RWPE1 (cell line): Measurements from ENCODE around the gene HRH3.
A peak's percentile ranks its signal among the peaks of the same experiment; 100 is the strongest.

Experiments used
- CTCF ChIA-PET: fragments of 350-600 bp; sonication (Branson Sonifier 250); formaldehyde crosslinking; extraction: SDS; loops from one replicate; lab custom pipeline; 2021; lab: Yijun Ruan, JAX
- POLR2A ChIA-PET: fragments of 400-600 bp; formaldehyde crosslinking; extraction: SDS; loops from one replicate; lab custom pipeline; 2020; ENCODE audit warnings: antibody characterized with exemption; ENCODE audit not compliant: low non-redundant PET; lab: Yijun Ruan, JAX
- DNase-seq: peaks from one replicate; pipeline ENCODE4 v3.0.0; 2012; ENCODE audit warnings: low spot score
- H3K27ac ChIP-seq: fragments of 450-650 bp; 2 replicates; pipeline ENCODE4 v1.5.1; 2017
- TF ChIP-seq, protein P1 (sequence below): fragments of 450-650 bp; conservative IDR thresholded peaks from 2 replicates; pipeline ENCODE4 v1.5.1; 2017; ENCODE audit warnings: low read depth, mild to moderate bottlenecking

HRH3 gene

DNA sequence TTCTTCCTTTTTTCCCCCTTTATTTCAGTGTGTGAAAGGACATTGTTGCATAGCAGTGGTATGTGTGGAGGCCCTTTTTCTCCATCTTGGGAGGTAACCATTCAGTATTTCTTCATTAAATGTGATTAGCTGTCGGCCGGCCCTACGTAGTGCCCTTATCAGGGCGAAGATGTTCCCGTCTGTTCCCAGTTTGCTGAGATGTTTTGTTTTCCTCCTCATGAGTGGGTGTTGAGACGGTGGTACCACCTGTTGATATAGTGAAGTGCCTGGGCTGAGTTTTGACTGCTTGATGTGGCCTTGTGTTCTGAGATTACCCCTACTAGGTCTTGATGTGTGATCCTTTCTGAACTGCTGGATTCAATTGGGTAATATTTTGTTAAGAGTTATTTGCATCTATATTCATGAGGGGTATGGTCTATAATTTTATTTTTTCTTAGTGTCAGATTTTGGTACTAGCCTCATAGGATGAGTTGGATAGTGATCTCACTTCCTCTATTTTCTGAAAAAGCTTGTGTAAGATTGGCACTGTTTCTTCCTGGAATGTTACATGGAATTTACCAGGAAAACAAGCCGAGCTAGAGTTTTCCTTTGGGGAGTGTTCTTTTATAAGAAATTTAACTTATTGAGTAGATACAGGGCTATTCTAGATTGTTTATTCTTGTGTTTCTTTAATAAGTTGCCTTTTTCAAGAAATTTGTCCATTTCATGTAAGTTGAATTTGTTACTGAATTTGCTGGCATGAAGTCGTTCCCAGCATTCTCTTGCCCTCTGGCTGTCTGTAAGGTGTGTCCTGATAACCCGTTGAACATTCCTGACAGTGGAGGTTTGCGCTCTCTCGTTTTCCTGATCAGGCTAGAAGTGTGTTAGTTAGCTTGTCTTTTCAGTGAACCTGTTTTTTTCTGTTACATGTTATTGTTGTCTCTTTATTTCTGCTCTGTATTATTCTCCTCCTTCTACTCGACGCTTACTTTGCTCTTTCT, 32.9 kb downstream of the HRH3 start:
- peak; percentile 86 for DNase-seq
- ChIA-PET CTCF (interaction anchor here (0.6 to 0.7 kb wide), 4 partner anchors 37 to 177 kb away, joined by 3 read pairs; no protein-coding TSS in a partner anchor), POLR2A (interaction anchor here (0.9 kb wide), 1 partner anchor 54 kb away, joined by 3 read pairs; no protein-coding TSS in a partner anchor)
- TF ChIP-seq, protein P1, sequence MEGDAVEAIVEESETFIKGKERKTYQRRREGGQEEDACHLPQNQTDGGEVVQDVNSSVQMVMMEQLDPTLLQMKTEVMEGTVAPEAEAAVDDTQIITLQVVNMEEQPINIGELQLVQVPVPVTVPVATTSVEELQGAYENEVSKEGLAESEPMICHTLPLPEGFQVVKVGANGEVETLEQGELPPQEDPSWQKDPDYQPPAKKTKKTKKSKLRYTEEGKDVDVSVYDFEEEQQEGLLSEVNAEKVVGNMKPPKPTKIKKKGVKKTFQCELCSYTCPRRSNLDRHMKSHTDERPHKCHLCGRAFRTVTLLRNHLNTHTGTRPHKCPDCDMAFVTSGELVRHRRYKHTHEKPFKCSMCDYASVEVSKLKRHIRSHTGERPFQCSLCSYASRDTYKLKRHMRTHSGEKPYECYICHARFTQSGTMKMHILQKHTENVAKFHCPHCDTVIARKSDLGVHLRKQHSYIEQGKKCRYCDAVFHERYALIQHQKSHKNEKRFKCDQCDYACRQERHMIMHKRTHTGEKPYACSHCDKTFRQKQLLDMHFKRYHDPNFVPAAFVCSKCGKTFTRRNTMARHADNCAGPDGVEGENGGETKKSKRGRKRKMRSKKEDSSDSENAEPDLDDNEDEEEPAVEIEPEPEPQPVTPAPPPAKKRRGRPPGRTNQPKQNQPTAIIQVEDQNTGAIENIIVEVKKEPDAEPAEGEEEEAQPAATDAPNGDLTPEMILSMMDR, result no peak
- peak overlapping the region; percentile 68 for H3K27ac ChIP-seq

DNA sequence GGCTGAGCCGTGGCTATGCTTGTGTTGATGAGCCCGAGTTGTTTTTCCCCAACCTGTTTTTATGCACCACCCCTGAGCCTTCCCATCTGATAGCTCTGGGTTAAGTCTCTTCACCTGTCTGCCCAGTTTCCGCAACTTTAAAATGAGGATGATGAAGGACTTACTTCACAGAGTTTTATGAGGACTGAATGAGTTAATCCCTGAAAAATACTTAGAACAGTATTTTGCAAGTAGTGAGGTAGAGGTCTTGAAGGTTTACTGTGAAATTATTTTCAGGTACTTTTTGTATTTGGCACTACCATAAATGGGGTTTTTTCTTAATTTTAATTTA, 34.0 kb downstream of the HRH3 start:
- ChIA-PET CTCF (interaction anchor here (0.6 kb wide), 1 partner anchor 167 kb away, joined by 5 read pairs; no protein-coding TSS in a partner anchor), POLR2A (no interaction called here)
- no peak for DNase-seq
- TF ChIP-seq, protein P1, result no peak
- H3K27ac ChIP-seq, result peak overlapping the region; percentile 29

DNA sequence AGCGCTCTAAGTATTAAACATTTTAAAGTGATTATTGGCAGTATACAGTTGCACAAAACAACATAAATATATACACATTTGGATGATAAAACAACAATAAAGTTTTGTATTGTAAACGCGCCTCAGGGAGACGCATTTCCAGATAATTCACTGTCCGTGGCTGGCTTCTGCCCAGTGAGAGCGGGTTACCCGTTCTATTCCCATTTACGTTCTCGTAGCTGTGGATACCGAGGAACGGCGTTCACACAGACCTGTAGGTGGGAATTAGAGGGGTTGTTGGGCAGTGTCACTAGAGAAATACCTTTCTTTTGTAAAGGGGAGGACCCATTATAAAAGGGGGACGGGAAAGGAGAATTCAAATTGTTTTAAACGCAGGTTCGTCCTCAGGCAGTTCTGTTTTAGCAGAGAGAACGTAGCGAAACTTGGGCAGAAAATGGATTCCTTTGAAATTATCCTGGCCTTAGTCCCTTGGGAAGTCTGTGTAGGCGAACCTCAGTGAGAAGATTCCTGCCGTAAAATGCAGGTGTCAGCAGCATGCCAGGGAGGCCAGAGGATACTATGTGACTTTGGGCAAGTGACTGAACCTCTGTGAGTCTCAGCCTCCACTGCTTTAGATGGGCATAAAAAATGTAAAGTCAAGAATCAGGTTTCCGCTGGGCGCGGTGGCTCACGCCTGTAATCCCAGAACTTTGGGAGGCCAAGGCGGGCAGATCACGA, 36.5 kb downstream of the HRH3 start:
- DNase-seq, result no peak
- peak overlapping the region; percentile 91 for H3K27ac ChIP-seq
- POLR2A ChIA-PET, result no interaction called here
- CTCF ChIA-PET, result interaction anchor here (0.5 kb wide), 1 partner anchor 13 kb away, joined by 3 read pairs; no protein-coding TSS in a partner anchor
- TF ChIP-seq, protein P1, result no peak

DNA sequence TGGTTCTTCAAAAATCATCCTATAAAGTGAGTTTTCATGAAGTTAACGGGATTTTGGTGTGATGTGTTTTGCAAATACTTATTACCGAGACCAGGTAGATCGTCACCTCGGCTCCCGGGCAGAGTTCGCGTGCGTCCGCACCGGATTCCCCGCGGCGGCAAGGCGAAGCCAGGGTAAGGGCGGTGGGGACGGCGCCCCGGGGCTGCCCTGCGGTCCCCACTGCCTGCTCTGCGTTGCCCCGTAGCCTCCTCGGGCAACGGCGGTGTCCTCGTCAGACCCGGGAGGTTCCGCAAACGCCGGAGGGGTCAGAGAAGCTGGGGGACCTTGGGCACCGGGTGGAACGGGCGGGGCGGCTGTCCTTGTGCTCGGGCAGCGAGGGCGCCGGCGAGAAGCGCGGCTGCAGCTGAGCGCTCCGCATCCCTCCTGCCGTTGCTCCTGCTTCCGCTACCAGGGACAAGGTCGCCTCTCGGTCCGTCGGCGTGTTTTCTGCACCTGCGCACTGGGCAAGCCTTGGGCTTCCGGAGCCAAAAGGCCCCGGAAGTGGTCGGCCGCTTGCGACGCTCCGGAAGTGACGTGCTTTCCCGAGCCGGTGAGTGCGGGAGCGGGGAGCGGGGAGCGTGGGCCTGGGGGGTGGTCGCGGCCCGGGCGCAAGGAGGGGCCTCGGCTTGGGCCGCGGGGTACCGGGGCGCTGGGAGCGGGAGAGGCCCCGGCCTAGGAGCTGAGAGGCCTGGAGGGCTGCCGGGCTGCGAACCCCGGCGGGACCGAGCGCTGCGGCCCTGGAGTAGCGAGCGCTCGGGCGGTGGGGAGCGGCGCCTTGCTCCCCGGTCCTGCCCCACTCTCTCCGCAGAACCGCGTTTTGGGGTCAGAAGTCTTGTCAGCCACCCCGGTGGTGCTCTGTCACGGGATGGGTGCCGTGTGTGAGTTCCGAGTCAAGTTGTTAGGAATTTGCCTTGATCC, 37.3 kb downstream of the HRH3 start, which contains the start of gene MTG2:
Gene MTG2, plus strand, starts transcription at position 560 of the 957 bp plus-strand sequence. CDS start 10,393 bp downstream, outside the sequence.
- peak within 1 kb of the TSS; percentile 91 for H3K27ac ChIP-seq
- POLR2A ChIA-PET, result no interaction called here
- DNase-seq, result peak; percentile 100
- TF ChIP-seq, protein P1, result no peak
- CTCF ChIA-PET, result interaction anchor here (0.5 kb wide), 1 partner anchor 12 kb away, joined by 3 read pairs; no protein-coding TSS in a partner anchor

DNA sequence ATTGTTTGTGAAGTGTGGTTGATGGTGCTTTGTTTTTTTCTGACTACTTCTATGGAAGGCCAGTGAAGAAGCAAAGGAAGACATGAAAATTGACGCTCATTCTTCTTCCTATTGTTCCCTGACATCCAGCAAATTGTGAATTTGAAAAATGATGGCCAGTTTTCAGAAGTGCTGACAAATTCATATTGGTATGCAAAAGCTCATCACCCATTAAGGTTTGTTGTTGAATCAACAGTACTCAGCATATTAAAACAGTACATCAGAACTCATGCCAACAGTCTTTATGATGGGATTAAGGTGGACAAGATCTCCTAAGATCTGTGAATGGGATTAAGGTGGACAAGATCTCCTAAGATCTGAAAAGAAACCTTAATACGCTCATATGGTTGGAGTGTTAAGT, 38.3 kb downstream of the HRH3 start:
- H3K27ac ChIP-seq, result no peak overlapping the region
- ChIA-PET CTCF (no interaction called here), POLR2A (no interaction called here)
- TF ChIP-seq, protein P1, result no peak
- DNase-seq, result peak; percentile 17
